GM21825 (cell line): ENCODE measurements around the gene C4orf50.

Experiments used
- ATAC-seq: cut with Tn5 transposase; IDR thresholded peaks from one replicate; pipeline ENCODE4 v1.9.1; 2021; ENCODE audit warnings: mild to moderate bottlenecking, moderate library complexity; ENCODE audit not compliant: unreplicated experiment

C4orf50 gene

GRCh38 chr4:6044276-6044675, 26.0 kb upstream of the C4orf50 start:
- ATAC-seq, result no peak

- ATAC-seq, result no peak
Observed at GRCh38 chr4:6043843-6044242, 25.6 kb upstream of the C4orf50 start.

GRCh38 chr4:6043188-6043587, 25.0 kb upstream of the C4orf50 start:
- no peak for ATAC-seq

- no peak for ATAC-seq
Observed at GRCh38 chr4:6042293-6043063, 24.2 kb upstream of the C4orf50 start.

GRCh38 chr4:6041800-6042199, 23.6 kb upstream of the C4orf50 start:
- ATAC-seq, result no peak

- no peak for ATAC-seq
Observed at GRCh38 chr4:6038711-6039110, 20.5 kb upstream of the C4orf50 start.

- ATAC-seq, result no peak
Observed at GRCh38 chr4:6035786-6036185, 17.6 kb upstream of the C4orf50 start.

GRCh38 chr4:6033381-6033780, 15.2 kb upstream of the C4orf50 start:
- ATAC-seq, result no peak

GRCh38 chr4:6032249-6033244, 14.3 kb upstream of the C4orf50 start:
- no peak for ATAC-seq

GRCh38 chr4:6031846-6032245, 13.6 kb upstream of the C4orf50 start:
- ATAC-seq, result no peak

GRCh38 chr4:6030679-6031078, 12.4 kb upstream of the C4orf50 start:
- no peak for ATAC-seq

- ATAC-seq, result no peak
Observed at GRCh38 chr4:6029254-6029653, 11.0 kb upstream of the C4orf50 start.

GRCh38 chr4:6028168-6028567, 9.9 kb upstream of the C4orf50 start:
- ATAC-seq, result no peak

- no peak for ATAC-seq
Observed at GRCh38 chr4:6027392-6027791, 9.2 kb upstream of the C4orf50 start.

GRCh38 chr4:6024313-6024960, 6.2 kb upstream of the C4orf50 start:
- ATAC-seq, result no peak

- ATAC-seq, result no peak
Observed at GRCh38 chr4:6023731-6024130, 5.5 kb upstream of the C4orf50 start.

GRCh38 chr4:6022607-6023288, 4.5 kb upstream of the C4orf50 start:
- no peak for ATAC-seq

GRCh38 chr4:6021831-6022606, 3.8 kb upstream of the C4orf50 start:
- ATAC-seq, result no peak

- no peak for ATAC-seq
Observed at GRCh38 chr4:6020613-6021012, 2.4 kb upstream of the C4orf50 start.
